GM23248 (cell line): ENCODE results near the gene CEACAM5.

Source experiments
- EZH2 ChIP-seq: fragments of 200-600 bp; sonication (generic); IDR thresholded peaks from 2 replicates; pipeline ENCODE4 v1.6.1; 2018; ENCODE audit warnings: antibody characterized with exemption, mild to moderate bottlenecking; ENCODE audit not compliant: insufficient read depth, poor library complexity, severe bottlenecking
- EZH2phosphoT487 ChIP-seq: fragments of 200-600 bp; sonication (generic); IDR thresholded peaks from 2 replicates; pipeline ENCODE4 v1.6.1; 2018; ENCODE audit warnings: antibody characterized with exemption, moderate library complexity, mild to moderate bottlenecking, low read depth; ENCODE audit not compliant: insufficient read depth

- no peak for TF ChIP-seq EZH2
- no peak for TF ChIP-seq EZH2phosphoT487
These were observed 969 bp upstream of the CEACAM5 start for GRCh38 chr19:41707502-41707812.
